ENCODE results near the gene ANKRD65.

Gene ANKRD65

DNA sequence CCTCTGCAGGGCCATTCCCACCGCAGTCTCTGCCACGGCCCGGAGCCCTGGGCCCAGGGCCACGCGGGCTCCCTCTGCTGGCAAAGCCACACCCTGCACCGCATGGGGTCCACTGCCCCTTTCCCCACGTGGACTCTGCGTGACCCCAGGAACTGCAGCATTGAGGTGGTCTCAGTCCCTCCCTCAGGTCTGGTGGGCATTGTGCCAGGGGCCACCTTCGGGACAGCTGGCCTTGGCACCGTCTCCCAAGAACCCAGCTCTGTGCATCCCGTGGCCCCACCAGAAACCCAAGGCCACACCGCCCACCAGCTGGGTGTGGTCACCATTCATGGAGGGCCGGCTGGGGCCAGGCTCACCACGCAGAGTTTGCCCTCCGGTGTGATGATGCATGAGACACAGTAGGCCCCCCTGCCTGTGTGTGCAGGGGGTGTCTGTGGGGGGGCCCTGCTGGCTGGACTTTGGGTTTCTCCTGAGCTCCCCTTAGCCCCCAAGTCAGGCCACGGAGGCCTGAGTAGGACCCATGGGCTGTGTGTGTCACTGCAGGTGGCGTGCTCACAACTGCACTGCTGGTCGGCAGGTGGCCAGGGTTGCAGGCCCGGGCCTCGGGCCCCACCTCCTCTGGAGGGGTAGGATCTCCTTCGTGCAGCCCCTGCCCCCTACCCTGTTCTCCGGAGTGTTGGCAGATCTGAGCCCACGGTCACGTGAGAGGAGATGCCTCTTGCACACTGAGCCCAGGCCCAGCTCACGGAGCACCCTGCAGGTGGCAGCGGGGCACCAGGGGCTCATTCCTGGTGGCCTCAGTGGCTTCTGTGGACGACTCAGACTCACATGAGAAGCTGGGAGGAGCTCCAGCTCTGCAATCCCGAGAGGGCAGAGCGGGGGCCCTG lies 20.2 kb upstream of the ANKRD65 start:
- DNase-seq (ENCODE audit: insufficient read length, low spot score): peak; percentile 97

DNA sequence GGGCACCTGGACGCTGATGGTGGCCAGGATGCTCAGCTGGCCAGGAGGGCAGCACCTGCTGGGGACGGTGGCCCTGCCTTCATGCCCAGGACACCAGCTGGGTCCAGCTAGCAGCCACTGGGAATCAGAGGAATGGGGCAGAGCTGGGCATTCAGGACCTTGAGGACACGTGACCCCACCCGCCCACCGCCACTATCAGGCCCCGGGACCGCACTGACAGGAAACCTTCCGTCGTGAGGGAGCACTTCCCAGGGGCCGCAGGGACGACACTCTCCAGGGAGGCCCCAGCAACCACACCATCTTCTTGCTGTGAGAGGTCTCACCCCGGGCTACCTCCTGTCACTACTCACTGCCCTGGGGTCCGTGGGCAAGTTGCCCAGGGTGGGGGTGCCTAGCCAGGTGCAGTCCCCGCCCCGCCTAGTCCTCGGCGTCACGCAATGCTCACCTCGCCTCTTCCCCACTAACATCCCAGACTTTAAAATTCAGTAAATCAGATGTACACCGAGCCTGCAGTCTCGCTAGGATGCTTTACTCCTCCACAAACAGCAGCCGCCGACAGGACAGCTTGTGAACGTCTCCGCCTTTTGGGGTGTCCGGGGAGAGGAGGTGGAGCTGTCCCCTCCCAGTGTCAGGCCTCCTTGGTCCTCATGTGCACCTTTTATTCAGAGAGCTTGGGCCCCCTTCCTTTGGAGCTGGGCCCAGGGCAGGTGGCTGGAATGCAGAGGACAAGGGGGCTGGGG lies 19.4 kb upstream of the ANKRD65 start:
- TF ChIP-seq SPI1 (IDR thresholded peaks at IDR 0.05; ENCODE audit: low read depth, low read length) (no peak), TAF1 (IDR thresholded peaks at IDR 0.05; ENCODE audit: low read depth, low read length) (no peak), POLR2AphosphoS5 (IDR thresholded peaks at IDR 0.05; ENCODE audit: low read depth, low read length) (no peak), POLR2A (IDR thresholded peaks at IDR 0.05; ENCODE audit: low read depth, low read length) (no peak), PAX5 (IDR thresholded peaks at IDR 0.05; ENCODE audit: insufficient read depth, low read length, severe bottlenecking) (no peak), POU2F2 (IDR thresholded peaks at IDR 0.05; ENCODE audit: low read depth, low read length) (no peak)
- DNase-seq (ENCODE audit: insufficient read length, low spot score) (no peak), FAIRE-seq (no peak)

More for the DNA sequence above, 20.2 kb upstream of the ANKRD65 start:
- TF ChIP-seq TAF1 (IDR thresholded peaks at IDR 0.05; ENCODE audit: low read depth, low read length): no peak
- TF ChIP-seq SPI1 (IDR thresholded peaks at IDR 0.05; ENCODE audit: low read depth, low read length): no peak
- no peak for TF ChIP-seq POLR2AphosphoS5 (IDR thresholded peaks at IDR 0.05; ENCODE audit: low read depth, low read length)
- TF ChIP-seq PAX5 (IDR thresholded peaks at IDR 0.05; ENCODE audit: insufficient read depth, low read length, severe bottlenecking): no peak
- TF ChIP-seq POU2F2 (IDR thresholded peaks at IDR 0.05; ENCODE audit: low read depth, low read length): no peak
- TF ChIP-seq POLR2A (IDR thresholded peaks at IDR 0.05; ENCODE audit: low read depth, low read length): no peak
- FAIRE-seq: peak; percentile 82

DNA sequence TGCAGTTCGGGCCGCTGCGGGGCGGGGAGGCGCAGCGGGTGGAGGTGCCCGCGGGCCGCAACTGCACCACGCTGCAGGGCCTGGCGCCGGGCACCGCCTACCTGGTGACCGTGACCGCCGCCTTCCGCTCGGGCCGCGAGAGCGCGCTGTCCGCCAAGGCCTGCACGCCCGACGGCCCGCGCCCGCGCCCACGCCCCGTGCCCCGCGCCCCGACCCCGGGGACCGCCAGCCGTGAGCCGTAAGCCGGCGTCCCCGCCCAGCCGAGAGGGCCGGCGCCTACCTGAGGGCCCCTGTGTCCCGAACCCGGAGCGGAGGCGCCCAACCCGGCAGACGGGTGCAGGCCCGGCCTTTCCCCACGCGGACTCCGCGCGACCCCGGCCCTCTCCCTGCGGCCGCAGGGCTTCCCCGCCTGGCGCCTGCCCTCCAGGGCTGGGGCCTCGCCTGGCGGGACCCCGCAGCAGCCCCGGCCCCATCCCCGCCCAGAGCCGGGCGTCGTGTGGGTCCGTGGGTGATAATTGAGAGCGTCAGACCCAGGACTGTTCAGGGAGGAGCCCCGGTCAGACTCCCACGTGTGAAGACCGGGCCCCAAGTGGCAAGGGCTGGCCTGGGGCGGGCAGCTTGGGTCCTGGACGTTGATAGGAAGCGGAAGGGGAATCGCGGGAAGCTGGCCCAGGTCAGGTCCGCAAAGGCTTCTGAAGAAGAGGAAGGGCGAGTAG lies 18.6 kb upstream of the ANKRD65 start:
- no peak for DNase-seq (ENCODE audit: insufficient read length, low spot score)
- TF ChIP-seq POLR2AphosphoS5 (IDR thresholded peaks at IDR 0.05; ENCODE audit: low read depth, low read length): no peak
- TF ChIP-seq POLR2A (IDR thresholded peaks at IDR 0.05; ENCODE audit: low read depth, low read length): no peak
- TF ChIP-seq POU2F2 (IDR thresholded peaks at IDR 0.05; ENCODE audit: low read depth, low read length): no peak
- no peak for TF ChIP-seq TAF1 (IDR thresholded peaks at IDR 0.05; ENCODE audit: low read depth, low read length)
- TF ChIP-seq SPI1 (IDR thresholded peaks at IDR 0.05; ENCODE audit: low read depth, low read length): no peak
- TF ChIP-seq PAX5 (IDR thresholded peaks at IDR 0.05; ENCODE audit: insufficient read depth, low read length, severe bottlenecking): no peak
- no peak for FAIRE-seq

DNA sequence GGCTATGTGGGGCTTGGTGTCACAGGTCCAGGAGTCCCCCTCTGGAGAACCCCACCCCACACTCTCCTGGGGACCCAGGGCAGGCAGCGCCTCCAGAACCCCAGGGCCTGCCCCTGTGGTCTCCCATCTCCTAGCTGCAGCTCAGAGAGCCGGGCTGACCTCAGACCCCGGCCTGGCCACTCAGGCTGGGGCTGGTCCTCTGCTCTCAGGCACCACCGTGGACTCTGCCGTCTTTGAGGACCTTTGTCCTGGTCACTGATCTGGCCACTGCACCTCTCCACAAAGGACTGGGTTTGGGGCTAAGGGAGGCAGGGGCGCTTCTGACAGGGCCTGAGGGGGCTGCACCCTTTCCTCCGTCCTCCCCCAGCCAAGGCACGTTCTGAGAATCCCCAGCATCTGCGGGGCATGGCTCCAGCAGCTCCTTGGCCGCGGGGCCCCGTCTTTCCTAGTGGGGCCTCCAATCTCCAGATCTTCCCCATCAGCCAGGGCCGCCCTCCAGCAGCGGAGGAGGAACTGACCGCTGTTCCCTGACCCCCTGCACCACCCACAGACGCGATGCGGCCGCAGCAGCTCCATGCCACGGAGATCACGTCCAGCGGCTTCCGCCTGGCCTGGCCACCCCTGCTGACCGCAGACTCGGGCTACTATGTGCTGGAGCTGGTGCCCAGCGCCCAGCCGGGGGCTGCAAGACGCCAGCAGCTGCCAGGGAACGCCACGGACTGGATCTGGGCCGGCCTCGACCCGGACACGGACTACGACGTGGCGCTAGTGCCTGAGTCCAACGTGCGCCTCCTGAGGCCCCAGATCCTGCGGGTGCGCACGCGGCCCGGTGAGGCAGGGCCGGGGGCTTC lies 17.7 kb upstream of the ANKRD65 start:
- no peak for DNase-seq (ENCODE audit: insufficient read length, low spot score)
- TF ChIP-seq PAX5 (IDR thresholded peaks at IDR 0.05; ENCODE audit: insufficient read depth, low read length, severe bottlenecking) (no peak), POLR2AphosphoS5 (IDR thresholded peaks at IDR 0.05; ENCODE audit: low read depth, low read length) (no peak), TAF1 (IDR thresholded peaks at IDR 0.05; ENCODE audit: low read depth, low read length) (no peak), POU2F2 (IDR thresholded peaks at IDR 0.05; ENCODE audit: low read depth, low read length) (no peak), SPI1 (IDR thresholded peaks at IDR 0.05; ENCODE audit: low read depth, low read length) (no peak), POLR2A (IDR thresholded peaks at IDR 0.05; ENCODE audit: low read depth, low read length) (no peak)
- no peak for FAIRE-seq

- FAIRE-seq: no peak
- TF ChIP-seq PAX5 (IDR thresholded peaks at IDR 0.05; ENCODE audit: insufficient read depth, low read length, severe bottlenecking) (no peak), POU2F2 (IDR thresholded peaks at IDR 0.05; ENCODE audit: low read depth, low read length) (no peak), POLR2A (IDR thresholded peaks at IDR 0.05; ENCODE audit: low read depth, low read length) (no peak), POLR2AphosphoS5 (IDR thresholded peaks at IDR 0.05; ENCODE audit: low read depth, low read length) (no peak), TAF1 (IDR thresholded peaks at IDR 0.05; ENCODE audit: low read depth, low read length) (no peak), SPI1 (IDR thresholded peaks at IDR 0.05; ENCODE audit: low read depth, low read length) (no peak)
Measured at GRCh38 chr1:1437904-1438376, 16.9 kb upstream of the ANKRD65 start.

DNA sequence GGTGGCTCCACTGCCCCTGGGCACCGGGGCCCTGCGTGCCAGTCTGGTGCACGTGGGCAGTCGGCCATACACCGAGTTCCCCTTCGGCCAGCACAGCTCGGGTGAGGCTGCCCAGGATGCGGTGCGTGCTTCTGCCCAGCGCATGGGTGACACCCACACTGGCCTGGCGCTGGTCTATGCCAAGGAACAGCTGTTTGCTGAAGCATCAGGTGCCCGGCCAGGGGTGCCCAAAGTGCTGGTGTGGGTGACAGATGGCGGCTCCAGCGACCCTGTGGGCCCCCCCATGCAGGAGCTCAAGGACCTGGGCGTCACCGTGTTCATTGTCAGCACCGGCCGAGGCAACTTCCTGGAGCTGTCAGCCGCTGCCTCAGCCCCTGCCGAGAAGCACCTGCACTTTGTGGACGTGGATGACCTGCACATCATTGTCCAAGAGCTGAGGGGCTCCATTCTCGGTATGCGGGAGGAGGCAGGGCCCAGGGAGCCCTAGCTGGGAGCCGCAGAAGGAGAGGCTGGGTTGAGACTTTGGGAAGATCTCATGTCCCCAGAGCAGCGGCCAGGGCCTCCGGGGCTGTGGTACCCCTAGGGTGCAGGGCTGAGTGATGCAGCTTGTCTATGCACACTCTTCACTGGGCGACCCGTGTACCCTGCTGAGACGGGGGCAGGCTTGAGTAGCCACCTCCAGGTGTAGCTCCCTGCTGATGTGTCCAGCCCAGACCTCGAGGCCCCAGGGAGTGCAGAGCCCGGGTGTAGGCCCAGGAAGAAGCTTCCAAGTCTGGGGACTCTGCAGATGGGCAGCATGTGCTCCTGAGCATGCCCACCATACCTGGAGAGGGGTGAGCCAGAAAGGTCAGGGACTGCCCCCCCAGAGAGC lies 16.2 kb upstream of the ANKRD65 start:
- no peak for DNase-seq (ENCODE audit: insufficient read length, low spot score)
- TF ChIP-seq POLR2AphosphoS5 (IDR thresholded peaks at IDR 0.05; ENCODE audit: low read depth, low read length): no peak
- no peak for TF ChIP-seq POU2F2 (IDR thresholded peaks at IDR 0.05; ENCODE audit: low read depth, low read length)
- no peak for TF ChIP-seq SPI1 (IDR thresholded peaks at IDR 0.05; ENCODE audit: low read depth, low read length)
- no peak for TF ChIP-seq POLR2A (IDR thresholded peaks at IDR 0.05; ENCODE audit: low read depth, low read length)
- no peak for TF ChIP-seq TAF1 (IDR thresholded peaks at IDR 0.05; ENCODE audit: low read depth, low read length)
- no peak for TF ChIP-seq PAX5 (IDR thresholded peaks at IDR 0.05; ENCODE audit: insufficient read depth, low read length, severe bottlenecking)
- FAIRE-seq: no peak

More at GRCh38 chr1:1437904-1438376, 16.9 kb upstream of the ANKRD65 start:
- DNase-seq (ENCODE audit: insufficient read length, low spot score): no peak

DNA sequence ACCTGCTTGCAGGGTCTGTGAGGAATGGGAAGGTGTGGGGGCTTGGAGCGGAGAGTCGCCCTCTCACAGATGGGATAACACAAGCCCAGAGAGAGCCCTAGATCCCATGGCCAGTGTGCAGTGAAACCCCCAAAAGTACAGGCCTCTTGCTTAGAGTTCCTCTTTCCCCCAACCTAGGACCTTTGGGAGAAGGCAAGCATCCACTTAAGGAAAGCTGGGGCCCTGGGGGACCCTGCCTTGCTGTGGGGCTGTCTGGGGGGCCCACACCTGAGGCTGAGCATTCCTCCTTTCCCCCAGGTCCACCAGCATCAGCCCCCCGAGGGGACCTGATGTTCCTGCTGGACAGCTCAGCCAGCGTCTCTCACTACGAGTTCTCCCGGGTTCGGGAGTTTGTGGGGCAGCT lies 15.6 kb upstream of the ANKRD65 start:
- FAIRE-seq (no peak), DNase-seq (ENCODE audit: insufficient read length, low spot score) (no peak)
- TF ChIP-seq PAX5 (IDR thresholded peaks at IDR 0.05; ENCODE audit: insufficient read depth, low read length, severe bottlenecking) (no peak), POLR2A (IDR thresholded peaks at IDR 0.05; ENCODE audit: low read depth, low read length) (no peak), POU2F2 (IDR thresholded peaks at IDR 0.05; ENCODE audit: low read depth, low read length) (no peak), TAF1 (IDR thresholded peaks at IDR 0.05; ENCODE audit: low read depth, low read length) (no peak), SPI1 (IDR thresholded peaks at IDR 0.05; ENCODE audit: low read depth, low read length) (no peak), POLR2AphosphoS5 (IDR thresholded peaks at IDR 0.05; ENCODE audit: low read depth, low read length) (no peak)

All from GM12891 (cell line).